HepG2 (cell line): ENCODE measurements around the gene IGFBP6. TPM values are rescaled to one million over a fixed set of nuclear protein-coding genes. Genes with fewer than 3 reads are reported as not detected.

Experiments used
- AHR ChIP-seq: IDR thresholded peaks from 2 replicates; pipeline ENCODE4 v1.6.1; 2018; ENCODE audit warnings: missing genetic modification reagents, missing compliant biosample characterization
- DRAP1 ChIP-seq: IDR thresholded peaks from 2 replicates; pipeline ENCODE4 v1.6.1; 2016; ENCODE audit warnings: missing genetic modification reagents, missing compliant biosample characterization
- MYPOP ChIP-seq: sonication (generic); formaldehyde crosslinking; IDR thresholded peaks from 2 replicates; pipeline ENCODE4 v1.8.1; 2023; ENCODE audit warnings: mild to moderate bottlenecking, moderate library complexity, missing genetic modification reagents
- NCOA2 ChIP-seq: sonication (generic); formaldehyde crosslinking; IDR thresholded peaks from 2 replicates; pipeline ENCODE4 v1.8.0; 2022; ENCODE audit warnings: inconsistent platforms
- SAFB2 ChIP-seq: sonication (generic); formaldehyde crosslinking; IDR thresholded peaks from 2 replicates; pipeline ENCODE4 v1.5.1; 2020; ENCODE audit warnings: missing genetic modification reagents, low read depth, mild to moderate bottlenecking, borderline replicate concordance
- SMAD1 ChIP-seq: sonication (generic); formaldehyde crosslinking; IDR thresholded peaks from 2 replicates; pipeline ENCODE4 v1.4.0; 2020; ENCODE audit warnings: missing genetic modification reagents, low read depth, mild to moderate bottlenecking, borderline replicate concordance
- ZFP90 ChIP-seq: sonication (generic); formaldehyde crosslinking; IDR thresholded peaks from 2 replicates; pipeline ENCODE4 v1.8.0; 2022; ENCODE audit warnings: missing genetic modification reagents, mild to moderate bottlenecking, inconsistent platforms, borderline replicate concordance
- ZNF12 ChIP-seq: sonication (generic); formaldehyde crosslinking; IDR thresholded peaks from 2 replicates; pipeline ENCODE4 v1.5.0; 2020; ENCODE audit warnings: missing genetic modification reagents
- ZNF33B ChIP-seq: sonication (generic); formaldehyde crosslinking; IDR thresholded peaks from 2 replicates; pipeline ENCODE4 v1.5.1; 2020; ENCODE audit warnings: mild to moderate bottlenecking, missing genetic modification reagents
- ZNF547 ChIP-seq: sonication (generic); formaldehyde crosslinking; IDR thresholded peaks from 2 replicates; pipeline ENCODE4 v1.5.1; 2020; ENCODE audit warnings: mild to moderate bottlenecking, missing genetic modification reagents
- polyA plus RNA-seq, 8 experiments: library from polyadenylated mRNA; depleted of rRNA in 3 of 8; stranded (reverse) in 7 of 8; unstranded in 1 of 8; fragments of >200 nt; fragmentation: Illumina TruSeq in 4 of 8; extraction: Trizol in 4 of 8; gene quantifications; 2 replicates each; pipeline versions ENCODE4 v1.2.1 to v1.2.3, GENCODE V29; 2011 to 2016; ENCODE audit warnings: low read depth in 4 of 8, missing spikeins in 1 of 8, mixed read lengths in 1 of 8; ENCODE audit not compliant: insufficient read depth in 1 of 8
- total RNA-seq, 5 experiments: library from RNA; depleted of rRNA; stranded (reverse); fragments of >200 nt; fragmentation: Illumina TruSeq; extraction: Trizol; gene quantifications; 2 replicates each; pipeline ENCODE4 v1.2.3, GENCODE V29; 2016; ENCODE audit warnings: low read depth in 1 of 5
- TF ChIP-seq, protein P1 (sequence below): sonication (generic); formaldehyde crosslinking; IDR thresholded peaks from 2 replicates; pipeline ENCODE4 v1.5.0; 2020; ENCODE audit warnings: mild to moderate bottlenecking, missing genetic modification reagents

The IGFBP6 gene
- total and polyA plus RNA-seq, 2 of the 13 experiments (the other 11 are each of a cell fraction or from before 2014, with no cell fraction given): 3.9 to 25.2 TPM

DNA sequence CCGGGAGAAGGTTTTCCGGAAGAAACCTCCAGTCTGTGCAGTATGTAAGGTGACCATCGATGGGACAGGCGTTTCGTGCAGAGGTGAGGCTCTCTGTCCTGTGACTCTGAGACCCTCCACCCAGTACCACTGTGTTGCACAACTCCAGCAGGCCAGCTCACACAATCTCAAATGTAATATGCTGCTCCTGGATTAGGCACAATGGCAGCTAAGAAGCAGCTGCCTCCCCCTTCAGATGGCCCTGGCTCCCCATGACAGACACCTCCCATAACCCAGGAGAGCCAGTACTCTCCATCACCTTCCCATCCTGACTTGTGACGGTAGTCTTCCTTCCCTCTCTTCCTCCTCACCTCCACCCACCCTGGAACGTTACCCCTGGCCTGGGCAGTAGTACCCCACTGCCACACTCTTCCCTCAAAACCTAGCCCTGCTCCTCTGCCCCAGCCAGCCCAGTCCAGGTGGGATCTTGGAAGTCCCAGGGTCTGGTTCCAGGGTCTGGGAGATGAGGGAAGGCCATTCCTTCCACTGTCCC, 45.5 kb upstream of the IGFBP6 start (continued):
- TF ChIP-seq, protein P1, sequence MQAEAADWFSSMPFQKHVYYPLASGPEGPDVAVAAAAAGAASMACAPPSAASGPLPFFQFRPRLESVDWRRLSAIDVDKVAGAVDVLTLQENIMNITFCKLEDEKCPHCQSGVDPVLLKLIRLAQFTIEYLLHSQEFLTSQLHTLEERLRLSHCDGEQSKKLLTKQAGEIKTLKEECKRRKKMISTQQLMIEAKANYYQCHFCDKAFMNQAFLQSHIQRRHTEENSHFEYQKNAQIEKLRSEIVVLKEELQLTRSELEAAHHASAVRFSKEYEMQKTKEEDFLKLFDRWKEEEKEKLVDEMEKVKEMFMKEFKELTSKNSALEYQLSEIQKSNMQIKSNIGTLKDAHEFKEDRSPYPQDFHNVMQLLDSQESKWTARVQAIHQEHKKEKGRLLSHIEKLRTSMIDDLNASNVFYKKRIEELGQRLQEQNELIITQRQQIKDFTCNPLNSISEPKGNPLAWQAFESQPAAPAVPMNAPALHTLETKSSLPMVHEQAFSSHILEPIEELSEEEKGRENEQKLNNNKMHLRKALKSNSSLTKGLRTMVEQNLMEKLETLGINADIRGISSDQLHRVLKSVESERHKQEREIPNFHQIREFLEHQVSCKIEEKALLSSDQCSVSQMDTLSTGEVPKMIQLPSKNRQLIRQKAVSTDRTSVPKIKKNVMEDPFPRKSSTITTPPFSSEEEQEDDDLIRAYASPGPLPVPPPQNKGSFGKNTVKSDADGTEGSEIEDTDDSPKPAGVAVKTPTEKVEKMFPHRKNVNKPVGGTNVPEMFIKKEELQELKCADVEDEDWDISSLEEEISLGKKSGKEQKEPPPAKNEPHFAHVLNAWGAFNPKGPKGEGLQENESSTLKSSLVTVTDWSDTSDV (CRISPR knock-in tag): 0 out of 2 replicates have a peak, but pooled peaks have one; percentile 2
- TF ChIP-seq ZNF12 (CRISPR knock-in tag): no peak
- 0 out of 2 replicates have a peak, but pooled peaks have one; percentile 11 for TF ChIP-seq MYPOP (CRISPR knock-in tag)
- no peak for TF ChIP-seq SAFB2 (CRISPR knock-in tag)
- 0 out of 2 replicates have a peak, but pooled peaks have one; percentile 6 for TF ChIP-seq NCOA2 (CRISPR knock-in tag)
- TF ChIP-seq DRAP1 (CRISPR knock-in tag): 0 out of 2 replicates have a peak, but pooled peaks have one; percentile 14
- 0 out of 2 replicates have a peak, but pooled peaks have one; percentile 1 for TF ChIP-seq SMAD1 (CRISPR knock-in tag)
- TF ChIP-seq ZFP90: no peak
- TF ChIP-seq AHR (CRISPR knock-in tag): no peak
- TF ChIP-seq ZNF547 (CRISPR knock-in tag): peak; percentile 56; the same call in 1 of the 2 replicates
- TF ChIP-seq ZNF33B (CRISPR knock-in tag): 0 out of 2 replicates have a peak, but pooled peaks have one; percentile 60
